HepG2 (cell line): ENCODE measurements around the gene TBC1D24. TPM values are rescaled to one million over a fixed set of nuclear protein-coding genes. Genes with fewer than 3 reads are reported as not detected.

Experiments used
- ARNTL ChIP-seq: sonication (generic); formaldehyde crosslinking; IDR thresholded peaks from 2 replicates; pipeline ENCODE4 v1.4.0; 2020; ENCODE audit warnings: mild to moderate bottlenecking, missing genetic modification reagents
- KLF12 ChIP-seq: sonication (generic); formaldehyde crosslinking; IDR thresholded peaks from 2 replicates; pipeline ENCODE4 v1.4.0; 2020; ENCODE audit warnings: missing genetic modification reagents, borderline replicate concordance
- PLRG1 ChIP-seq: fragments of 450-650 bp; conservative IDR thresholded peaks from 2 replicates; pipeline ENCODE4 v1.6.1; 2016
- RBM22 ChIP-seq: fragments of 200-400 bp; formaldehyde crosslinking; optimal IDR thresholded peaks from 2 replicates; pipeline ENCODE3; 2017; ENCODE audit warnings: mild to moderate bottlenecking, low read length, moderate library complexity
- SKIL ChIP-seq: sonication (generic); formaldehyde crosslinking; IDR thresholded peaks from 2 replicates; pipeline ENCODE4 v1.8.0; 2022; ENCODE audit warnings: missing genetic modification reagents, mild to moderate bottlenecking, moderate library complexity, borderline replicate concordance
- THAP11 ChIP-seq: IDR thresholded peaks from 2 replicates; pipeline ENCODE4 v1.6.1; 2016; ENCODE audit warnings: missing biosample characterization, missing genetic modification reagents
- ZNF160 ChIP-seq: sonication (generic); formaldehyde crosslinking; IDR thresholded peaks from 2 replicates; pipeline ENCODE4 v1.8.0; 2022; ENCODE audit warnings: mild to moderate bottlenecking, inconsistent platforms, missing genetic modification reagents
- ZNF512 ChIP-seq: sonication (generic); formaldehyde crosslinking; IDR thresholded peaks from 2 replicates; pipeline ENCODE4 v1.4.0; 2020; ENCODE audit warnings: mild to moderate bottlenecking, missing genetic modification reagents
- ZNF547 ChIP-seq: sonication (generic); formaldehyde crosslinking; IDR thresholded peaks from 2 replicates; pipeline ENCODE4 v1.5.1; 2020; ENCODE audit warnings: mild to moderate bottlenecking, missing genetic modification reagents
- ZNF605 ChIP-seq: sonication (generic); formaldehyde crosslinking; IDR thresholded peaks from 2 replicates; pipeline ENCODE4 v1.8.0; 2022; ENCODE audit warnings: mild to moderate bottlenecking, missing genetic modification reagents
- ZSCAN12 ChIP-seq: sonication (generic); formaldehyde crosslinking; IDR thresholded peaks from 2 replicates; pipeline ENCODE4 v1.9.0; 2021; ENCODE audit warnings: mild to moderate bottlenecking, missing genetic modification reagents
- polyA plus RNA-seq, 8 experiments: library from polyadenylated mRNA; depleted of rRNA in 3 of 8; stranded (reverse) in 7 of 8; unstranded in 1 of 8; fragments of >200 nt; fragmentation: Illumina TruSeq in 4 of 8; extraction: Trizol in 4 of 8; gene quantifications; 2 replicates each; pipeline versions ENCODE4 v1.2.1 to v1.2.3, GENCODE V29; 2011 to 2016; ENCODE audit warnings: low read depth in 4 of 8, missing spikeins in 1 of 8, mixed read lengths in 1 of 8; ENCODE audit not compliant: insufficient read depth in 1 of 8
- total RNA-seq, 5 experiments: library from RNA; depleted of rRNA; stranded (reverse); fragments of >200 nt; fragmentation: Illumina TruSeq; extraction: Trizol; gene quantifications; 2 replicates each; pipeline ENCODE4 v1.2.3, GENCODE V29; 2016; ENCODE audit warnings: low read depth in 1 of 5
- TF ChIP-seq, protein P1 (sequence below): sonication (generic); formaldehyde crosslinking; IDR thresholded peaks from 2 replicates; pipeline ENCODE4 v1.4.0; 2020; ENCODE audit warnings: mild to moderate bottlenecking, missing genetic modification reagents
- TF ChIP-seq, protein P2 (sequence below): sonication (generic); formaldehyde crosslinking; IDR thresholded peaks from 2 replicates; pipeline ENCODE4 v1.8.0; 2022; ENCODE audit warnings: mild to moderate bottlenecking, missing genetic modification reagents, borderline replicate concordance
- TF ChIP-seq, protein P3 (sequence below): sonication (generic); formaldehyde crosslinking; IDR thresholded peaks from 2 replicates; pipeline ENCODE4 v1.8.0; 2022; ENCODE audit warnings: missing genetic modification reagents, mild to moderate bottlenecking, inconsistent platforms, borderline replicate concordance

Gene TBC1D24
- total and polyA plus RNA-seq, 2 of the 13 experiments (the other 11 are each of a cell fraction or from before 2014, with no cell fraction given) = 7.7 to 13.7 TPM

DNA sequence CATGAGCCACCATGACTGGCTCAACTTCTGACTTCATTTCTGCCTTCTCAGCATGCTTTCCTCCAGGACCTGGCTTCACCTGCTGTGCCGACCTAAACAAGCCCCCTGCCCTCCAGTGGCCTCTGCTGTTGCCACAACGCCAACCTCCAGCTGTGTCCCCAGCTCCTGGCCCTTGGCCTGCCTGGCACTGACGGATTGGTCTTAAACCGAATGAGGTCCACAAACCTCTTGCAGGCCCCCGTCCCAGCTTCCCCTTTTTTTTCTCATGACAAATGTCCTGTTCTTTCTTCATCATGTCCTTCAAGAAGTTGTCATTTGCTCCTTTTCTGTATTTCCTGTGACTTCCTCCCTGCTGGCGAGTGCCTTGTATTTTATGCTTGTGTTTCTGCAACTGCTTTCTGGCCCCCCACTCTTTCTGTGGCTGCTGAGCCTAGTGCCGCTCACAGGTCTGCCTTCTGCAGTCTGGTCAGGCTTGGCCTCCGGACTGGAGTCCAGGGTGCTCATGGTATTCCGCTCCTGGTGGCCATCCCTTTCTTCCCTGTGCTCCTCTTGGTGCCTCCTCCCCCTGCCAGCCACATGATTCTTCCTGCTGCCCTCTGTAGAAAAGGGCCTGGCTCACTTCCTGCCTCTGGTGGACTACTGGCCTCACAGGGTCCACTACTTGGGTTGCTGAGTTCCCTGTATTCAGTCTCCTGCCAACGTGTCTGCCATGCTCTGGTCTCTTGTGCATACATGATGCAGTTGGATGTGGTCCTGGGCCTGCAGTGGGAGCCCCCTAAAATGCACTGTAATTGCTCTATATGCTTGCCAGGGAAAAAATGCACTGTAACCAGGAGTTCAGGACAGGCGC lies 41.7 kb downstream of the TBC1D24 start (continued):
- TF ChIP-seq, protein P1, sequence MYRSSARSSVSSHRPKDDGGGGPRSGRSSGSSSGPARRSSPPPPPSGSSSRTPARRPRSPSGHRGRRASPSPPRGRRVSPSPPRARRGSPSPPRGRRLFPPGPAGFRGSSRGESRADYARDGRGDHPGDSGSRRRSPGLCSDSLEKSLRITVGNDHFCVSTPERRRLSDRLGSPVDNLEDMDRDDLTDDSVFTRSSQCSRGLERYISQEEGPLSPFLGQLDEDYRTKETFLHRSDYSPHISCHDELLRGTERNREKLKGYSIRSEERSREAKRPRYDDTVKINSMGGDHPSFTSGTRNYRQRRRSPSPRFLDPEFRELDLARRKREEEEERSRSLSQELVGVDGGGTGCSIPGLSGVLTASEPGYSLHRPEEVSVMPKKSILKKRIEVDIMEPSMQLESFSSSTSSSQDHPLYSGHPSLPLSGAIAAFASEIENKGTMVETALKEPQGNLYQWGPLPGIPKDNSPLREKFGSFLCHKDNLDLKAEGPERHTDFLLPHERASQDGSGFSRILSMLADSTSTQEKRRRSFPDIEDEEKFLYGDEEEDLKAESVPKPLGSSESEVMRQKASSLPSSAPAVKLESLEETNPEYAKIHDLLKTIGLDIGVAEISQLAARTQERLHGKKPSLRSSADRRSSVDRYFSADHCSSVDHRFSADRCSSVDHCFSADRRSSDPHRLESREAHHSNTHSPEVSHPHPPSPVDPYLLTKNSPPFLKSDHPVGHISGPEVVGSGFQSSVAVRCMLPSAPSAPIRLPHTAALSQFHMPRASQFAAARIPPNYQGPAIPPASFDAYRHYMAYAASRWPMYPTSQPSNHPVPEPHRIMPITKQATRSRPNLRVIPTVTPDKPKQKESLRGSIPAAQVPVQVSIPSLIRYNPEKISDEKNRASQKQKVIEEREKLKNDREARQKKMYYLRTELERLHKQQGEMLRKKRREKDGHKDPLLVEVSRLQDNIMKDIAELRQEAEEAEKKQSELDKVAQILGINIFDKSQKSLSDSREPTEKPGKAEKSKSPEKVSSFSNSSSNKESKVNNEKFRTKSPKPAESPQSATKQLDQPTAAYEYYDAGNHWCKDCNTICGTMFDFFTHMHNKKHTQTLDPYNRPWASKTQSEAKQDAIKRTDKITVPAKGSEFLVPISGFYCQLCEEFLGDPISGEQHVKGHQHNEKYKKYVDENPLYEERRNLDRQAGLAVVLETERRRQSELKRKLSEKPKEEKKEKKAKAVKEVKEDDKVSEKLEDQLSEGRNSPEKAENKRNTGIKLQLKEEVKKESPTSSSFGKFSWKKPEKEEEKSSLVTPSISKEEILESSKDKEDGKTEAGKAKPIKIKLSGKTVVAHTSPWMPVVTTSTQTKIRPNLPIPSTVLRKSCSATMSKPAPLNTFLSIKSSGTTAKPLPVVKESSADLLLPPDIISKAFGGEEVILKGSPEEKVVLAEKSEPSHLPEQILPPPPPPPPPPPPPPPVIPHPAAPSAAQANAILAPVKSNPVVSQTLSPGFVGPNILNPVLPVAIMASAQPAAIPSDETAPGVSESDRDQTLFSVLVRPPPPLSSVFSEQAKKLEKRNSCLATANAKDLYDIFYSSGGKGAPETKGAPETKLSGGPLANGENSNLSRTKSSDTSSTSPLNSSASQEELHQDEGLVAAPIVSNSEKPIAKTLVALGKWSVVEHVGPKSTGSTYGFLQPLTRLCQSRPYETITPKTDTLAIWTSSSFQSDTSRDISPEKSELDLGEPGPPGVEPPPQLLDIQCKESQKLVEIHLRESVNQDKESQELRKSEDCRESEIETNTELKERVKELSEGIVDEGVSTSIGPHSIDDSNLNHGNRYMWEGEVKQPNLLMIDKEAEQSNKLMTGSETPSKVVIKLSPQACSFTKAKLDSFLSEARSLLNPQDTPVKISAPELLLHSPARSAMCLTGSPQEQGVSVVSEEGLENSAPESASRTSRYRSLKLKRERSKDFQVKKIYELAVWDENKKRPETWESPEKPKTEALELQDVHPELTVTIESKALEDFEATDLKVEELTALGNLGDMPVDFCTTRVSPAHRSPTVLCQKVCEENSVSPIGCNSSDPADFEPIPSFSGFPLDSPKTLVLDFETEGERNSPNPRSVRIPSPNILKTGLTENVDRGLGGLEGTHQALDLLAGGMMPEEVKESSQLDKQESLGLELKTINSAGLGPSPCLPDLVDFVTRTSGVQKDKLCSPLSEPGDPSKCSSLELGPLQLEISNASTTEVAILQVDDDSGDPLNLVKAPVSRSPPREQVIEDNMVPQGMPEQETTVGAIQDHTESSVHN (CRISPR knock-in tag) = no peak
- TF ChIP-seq SKIL (CRISPR knock-in tag) (no peak), ZSCAN12 (CRISPR knock-in tag) (no peak), KLF12 (CRISPR knock-in tag) (no peak), THAP11 (no peak), ZNF605 (CRISPR knock-in tag) (no peak), ZNF160 (CRISPR knock-in tag) (no peak), RBM22 (no peak), ZNF512 (CRISPR knock-in tag) (no peak), ZNF547 (CRISPR knock-in tag) (no peak), ARNTL (CRISPR knock-in tag) (no peak), PLRG1 (no peak)
- TF ChIP-seq, protein P2, sequence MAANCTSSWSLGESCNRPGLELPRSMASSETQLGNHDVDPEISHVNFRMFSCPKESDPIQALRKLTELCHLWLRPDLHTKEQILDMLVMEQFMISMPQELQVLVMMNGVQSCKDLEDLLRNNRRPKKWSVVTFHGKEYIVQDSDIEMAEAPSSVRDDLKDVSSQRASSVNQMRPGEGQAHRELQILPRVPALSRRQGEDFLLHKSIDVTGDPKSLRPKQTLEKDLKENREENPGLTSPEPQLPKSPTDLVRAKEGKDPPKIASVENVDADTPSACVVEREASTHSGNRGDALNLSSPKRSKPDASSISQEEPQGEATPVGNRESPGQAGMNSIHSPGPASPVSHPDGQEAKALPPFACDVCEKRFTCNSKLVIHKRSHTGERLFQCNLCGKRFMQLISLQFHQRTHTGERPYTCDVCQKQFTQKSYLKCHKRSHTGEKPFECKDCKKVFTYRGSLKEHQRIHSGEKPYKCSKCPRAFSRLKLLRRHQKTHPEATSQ (CRISPR knock-in tag) = no peak
- TF ChIP-seq, protein P3, sequence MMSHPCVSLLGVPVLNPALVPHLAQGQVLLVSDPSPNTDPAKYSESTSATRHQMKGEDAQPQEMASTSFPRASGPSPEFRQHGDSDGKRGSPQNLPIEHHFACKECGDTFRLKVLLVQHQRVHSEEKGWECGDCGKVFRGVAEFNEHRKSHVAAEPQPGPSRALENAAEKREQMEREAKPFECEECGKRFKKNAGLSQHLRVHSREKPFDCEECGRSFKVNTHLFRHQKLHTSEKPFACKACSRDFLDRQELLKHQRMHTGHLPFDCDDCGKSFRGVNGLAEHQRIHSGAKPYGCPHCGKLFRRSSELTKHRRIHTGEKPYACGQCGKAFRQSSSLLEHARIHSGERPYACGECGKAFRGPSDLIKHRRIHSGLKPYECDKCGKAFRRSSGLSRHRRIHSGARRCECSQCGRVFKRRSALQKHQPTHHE (CRISPR knock-in tag) = no peak
